HG03442 (cell line): ENCODE data around the gene TRAPPC4.
"Not testable (repeated sequence)": the region's sequence is repeated elsewhere in the genome, so short reads cannot be mapped to it uniquely, and the experiment has no call there.

ENCODE experiments used
- ATAC-seq: cut with Tn5 transposase; IDR thresholded peaks from one replicate; pipeline ENCODE4 v1.9.1; 2021; ENCODE audit warnings: mild to moderate bottlenecking, moderate library complexity; ENCODE audit not compliant: unreplicated experiment

Gene TRAPPC4

DNA sequence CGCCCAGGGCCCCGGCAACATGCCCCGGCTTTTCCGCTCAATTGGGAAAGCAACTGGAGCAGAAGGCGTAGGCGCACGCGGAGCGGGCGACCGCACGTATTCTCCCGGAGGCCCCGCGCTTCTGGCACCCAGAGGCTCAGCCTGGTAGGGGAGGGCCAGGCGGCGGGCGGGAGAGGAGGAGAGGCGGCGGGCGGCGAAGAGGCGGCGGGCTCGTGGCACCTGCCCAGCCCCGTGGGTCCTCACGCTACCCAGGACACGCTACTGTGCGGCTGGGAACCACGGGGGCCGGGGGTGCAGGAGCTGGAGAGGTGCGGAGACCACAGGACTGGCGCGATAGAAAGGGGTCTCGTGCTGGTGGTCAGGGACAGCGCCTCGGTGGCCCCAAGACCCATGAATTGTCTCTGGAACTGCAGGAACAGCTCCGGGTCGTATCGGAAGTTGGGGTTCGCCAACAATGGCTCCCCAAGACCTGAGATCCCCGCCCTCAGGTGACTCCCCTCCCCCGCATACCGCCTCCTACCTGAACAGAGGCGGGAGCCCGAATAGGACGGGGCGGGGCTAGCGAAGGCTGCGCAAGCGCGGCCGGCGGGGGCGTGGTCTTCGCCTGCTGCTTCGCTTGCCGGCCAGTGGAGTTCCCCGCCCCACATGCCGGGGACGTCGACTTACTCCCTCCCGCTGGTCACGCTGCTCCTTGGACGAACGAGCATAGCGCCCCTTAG lies 11.9 kb downstream of the TRAPPC4 start, which contains the start of gene SLC37A4:
SLC37A4 (minus strand) TSS at position 549 of the 719 bp plus-strand sequence.
- ATAC-seq: peak; percentile 90

DNA sequence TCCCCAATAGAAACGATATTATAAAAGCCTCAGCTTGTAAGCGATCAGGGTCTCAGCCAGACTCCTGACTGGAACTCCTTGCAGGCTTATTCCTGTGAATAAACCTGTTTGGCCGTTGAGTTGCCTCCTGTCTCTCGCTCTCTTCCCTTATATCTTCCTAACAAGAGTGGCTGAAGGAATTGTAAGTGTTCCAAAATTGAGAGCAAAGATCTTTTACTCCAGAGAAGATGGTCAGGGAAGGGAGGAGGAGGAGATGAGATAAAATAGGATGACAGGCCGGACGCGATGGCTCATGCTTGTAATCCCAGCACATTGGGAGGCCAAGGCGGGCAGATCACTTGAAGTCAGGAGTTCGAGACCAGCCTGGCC lies 13.3 kb downstream of the TRAPPC4 start:
- ATAC-seq: no peak

DNA sequence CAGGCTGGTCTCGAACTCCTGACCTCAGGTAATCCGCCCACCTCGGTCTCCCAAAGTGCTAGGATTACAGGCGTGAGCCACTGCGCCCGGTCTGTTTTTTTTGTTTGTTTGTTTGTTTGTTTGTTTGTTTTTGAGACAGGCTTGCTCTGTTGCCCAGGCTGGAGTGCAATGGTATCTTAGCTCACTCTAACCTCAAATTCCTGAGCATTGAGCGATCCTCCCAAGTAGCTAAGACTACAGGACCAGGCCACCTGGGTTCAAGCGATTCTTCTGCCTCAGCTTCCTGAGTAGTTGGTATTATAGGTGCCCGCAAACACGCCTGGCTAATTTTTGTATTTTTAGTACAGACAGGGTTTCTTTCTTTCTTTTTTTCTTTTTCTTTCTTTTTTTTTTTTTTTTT lies 14.9 kb downstream of the TRAPPC4 start:
- not testable (repeated sequence) for ATAC-seq

DNA sequence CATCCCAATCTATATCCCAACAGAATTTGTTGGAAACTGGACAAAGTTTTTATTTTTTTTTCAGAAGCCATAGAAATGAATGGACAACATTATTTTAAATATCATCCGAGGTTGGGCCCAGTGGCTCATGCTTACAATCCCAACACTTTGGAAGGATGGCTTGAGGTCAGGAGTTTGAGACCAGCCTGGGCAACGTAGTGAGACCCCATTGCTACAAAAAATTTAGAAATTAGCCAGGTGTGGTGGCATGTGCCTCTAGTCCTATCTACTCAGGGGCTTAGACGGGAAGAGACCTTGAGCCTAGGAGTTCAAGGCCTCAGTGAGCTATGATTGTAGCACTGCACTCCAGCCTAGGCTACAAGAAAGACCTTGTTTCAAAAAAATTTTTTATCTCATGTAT lies 16.2 kb downstream of the TRAPPC4 start:
- no peak for ATAC-seq

DNA sequence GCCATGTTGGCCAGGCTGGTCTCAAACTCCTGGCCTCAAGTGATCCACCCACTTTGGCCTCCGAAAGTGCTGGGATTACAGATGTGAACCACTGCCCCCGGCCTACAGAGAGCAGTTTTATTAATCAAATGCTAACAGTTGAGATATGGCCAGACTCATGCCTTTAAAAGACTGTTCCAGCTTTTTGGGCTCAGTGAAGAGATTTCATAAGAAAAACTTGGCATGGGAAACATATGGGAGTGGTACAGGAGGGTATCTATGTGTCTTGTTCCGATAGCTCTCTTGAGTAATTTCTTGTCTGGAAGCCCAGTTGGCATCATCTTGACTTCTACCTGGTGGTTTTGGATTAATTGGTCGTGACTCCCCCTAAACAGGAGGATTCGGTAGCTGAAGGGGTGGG lies 20.3 kb downstream of the TRAPPC4 start:
- ATAC-seq: no peak

DNA sequence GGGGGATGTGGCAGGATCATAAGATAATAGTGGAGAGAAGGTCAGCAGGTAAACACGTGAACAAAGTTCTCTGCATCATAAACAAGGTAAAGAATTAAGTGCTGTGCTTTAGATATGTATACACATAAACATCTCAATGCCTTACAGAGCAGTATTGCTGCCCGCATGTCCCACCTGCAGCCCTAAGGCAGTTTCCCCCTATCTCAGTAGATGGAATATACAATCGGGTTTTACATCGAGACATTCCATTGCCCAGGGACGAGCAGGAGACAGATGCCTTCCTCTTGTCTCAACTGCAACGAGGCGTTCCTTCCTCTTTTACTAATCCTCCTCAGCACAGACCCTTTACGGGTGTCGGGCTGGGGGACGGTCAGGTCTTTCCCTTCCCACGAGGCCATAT lies 20.9 kb downstream of the TRAPPC4 start:
- ATAC-seq: not testable (repeated sequence)

DNA sequence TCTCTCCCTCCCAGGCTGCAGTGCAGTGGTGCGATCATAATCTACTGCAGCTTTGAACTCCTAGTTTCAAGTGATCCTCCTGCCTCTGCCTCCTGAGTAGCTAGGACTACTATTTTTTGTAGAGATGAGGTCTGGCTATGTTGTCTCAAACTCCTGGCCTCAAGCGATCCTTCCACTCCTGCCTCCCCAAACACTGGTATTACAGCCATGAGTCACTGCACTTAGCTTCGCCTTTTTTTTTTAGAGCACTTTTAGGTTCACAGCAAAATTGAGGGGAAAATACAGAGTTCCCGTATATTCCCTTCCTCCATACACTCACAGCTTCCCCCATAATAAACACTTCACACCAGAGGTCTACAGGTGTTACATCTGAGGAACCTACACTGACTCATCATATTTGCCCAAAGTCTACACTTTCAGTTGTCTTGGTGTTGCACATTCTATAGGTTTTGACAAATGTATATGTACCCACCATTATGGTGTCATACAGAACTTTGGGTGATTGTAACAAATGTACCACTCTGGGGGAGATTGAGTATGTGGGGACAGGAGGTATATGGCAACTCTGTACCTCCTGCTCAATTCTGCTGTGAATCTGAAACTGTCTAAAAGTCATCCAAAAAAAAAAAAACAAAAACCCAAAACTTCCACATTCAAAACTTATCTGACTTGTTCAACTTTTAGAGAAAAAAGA lies 23.4 kb downstream of the TRAPPC4 start:
- no peak for ATAC-seq

DNA sequence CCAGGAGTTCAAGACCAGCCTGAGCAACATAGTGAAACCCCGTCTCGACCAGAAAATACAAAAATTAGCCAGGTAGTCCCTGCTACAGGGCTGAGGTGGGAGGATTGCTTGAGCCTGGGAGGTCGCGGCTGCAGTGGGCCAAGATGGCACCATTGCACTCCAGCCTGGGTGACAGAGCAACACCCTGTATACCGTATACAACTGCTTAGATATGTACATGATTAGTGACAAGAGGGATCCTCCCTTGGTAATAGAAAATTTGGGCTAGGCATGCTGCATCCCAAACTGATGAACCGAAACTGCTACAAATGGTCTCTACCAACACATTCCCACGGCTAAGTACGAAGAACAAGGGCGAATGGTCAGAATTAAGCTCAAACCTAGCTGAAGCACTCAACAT lies 24.4 kb downstream of the TRAPPC4 start:
- no peak for ATAC-seq

DNA sequence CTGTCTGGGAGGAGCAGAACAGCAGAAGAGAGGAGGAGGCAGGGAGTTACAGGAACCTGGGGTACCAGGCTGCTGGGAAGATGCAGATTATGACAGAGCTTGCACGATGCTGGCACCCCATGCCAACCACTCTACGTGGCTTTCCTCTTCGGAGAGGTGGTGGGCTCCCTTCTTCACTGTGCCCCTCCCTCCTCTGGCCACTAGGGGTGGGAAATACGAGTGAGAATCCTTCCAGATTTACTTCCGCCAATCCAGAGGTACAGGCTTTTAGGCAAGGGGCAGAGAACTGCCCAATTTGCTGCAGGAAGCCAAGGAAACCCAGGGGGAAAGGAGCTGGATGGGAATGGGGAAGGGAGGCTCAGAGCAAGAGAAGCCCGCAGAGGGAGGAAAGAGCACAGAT lies 26.1 kb downstream of the TRAPPC4 start:
- ATAC-seq: no peak

DNA sequence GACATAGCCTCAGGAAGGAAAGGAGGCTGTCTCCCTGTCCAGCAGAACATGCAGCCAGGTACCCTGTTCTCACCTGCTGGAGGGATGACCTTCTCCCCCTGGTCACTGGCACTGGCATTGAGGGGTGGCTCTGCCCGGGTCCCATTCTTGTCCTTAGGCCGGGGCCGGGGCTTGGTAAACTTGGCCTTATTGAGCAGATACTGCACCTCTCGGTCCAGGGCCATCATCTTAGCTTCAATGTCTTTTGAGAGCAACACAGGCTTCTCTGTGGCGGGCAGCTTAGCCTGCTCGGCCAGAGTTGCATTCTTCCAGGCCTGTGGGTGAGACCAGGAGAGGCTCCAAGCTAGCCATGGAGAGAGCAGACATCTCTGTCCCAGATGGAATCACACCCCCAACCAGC lies 27.9 kb downstream of the TRAPPC4 start:
- no peak for ATAC-seq

DNA sequence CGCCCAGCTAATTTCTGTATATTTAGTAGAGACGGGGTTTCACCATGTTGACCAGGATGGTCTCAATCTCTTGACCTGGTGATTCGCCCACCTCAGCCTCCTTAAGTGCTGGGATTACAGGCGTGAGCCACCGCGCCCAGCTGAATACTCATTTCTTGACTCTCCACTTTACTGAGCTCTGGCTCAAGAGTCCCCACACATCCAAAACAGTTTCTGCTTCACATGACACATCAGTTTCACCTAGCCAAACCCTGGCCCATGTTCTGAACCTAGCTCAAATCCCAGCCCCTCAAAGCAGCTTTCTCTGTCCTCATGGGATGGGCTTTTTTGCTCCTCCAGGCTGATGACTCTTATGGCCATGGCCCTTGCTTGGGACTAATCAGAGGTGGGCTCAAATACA lies 28.6 kb downstream of the TRAPPC4 start:
- no peak for ATAC-seq

DNA sequence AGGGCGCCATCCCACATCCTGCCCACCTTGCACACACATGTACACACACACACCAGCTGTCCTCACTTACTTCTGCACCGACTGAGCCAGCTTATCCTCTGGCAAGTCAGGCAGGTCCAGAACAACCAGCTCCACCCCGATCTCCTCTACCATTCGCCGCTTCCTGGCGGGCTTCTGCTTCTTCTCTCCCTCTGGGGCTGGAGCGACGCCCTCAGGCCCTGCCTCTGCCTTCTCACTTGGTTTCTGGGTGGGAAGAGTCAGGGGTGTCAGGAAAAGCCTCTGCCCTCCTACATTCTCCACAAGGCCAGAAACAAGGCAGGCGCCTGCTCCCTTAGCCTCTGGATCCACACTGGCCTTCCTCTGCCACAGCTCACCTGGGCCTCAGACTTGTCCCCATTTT lies 30.1 kb downstream of the TRAPPC4 start:
- no peak for ATAC-seq

DNA sequence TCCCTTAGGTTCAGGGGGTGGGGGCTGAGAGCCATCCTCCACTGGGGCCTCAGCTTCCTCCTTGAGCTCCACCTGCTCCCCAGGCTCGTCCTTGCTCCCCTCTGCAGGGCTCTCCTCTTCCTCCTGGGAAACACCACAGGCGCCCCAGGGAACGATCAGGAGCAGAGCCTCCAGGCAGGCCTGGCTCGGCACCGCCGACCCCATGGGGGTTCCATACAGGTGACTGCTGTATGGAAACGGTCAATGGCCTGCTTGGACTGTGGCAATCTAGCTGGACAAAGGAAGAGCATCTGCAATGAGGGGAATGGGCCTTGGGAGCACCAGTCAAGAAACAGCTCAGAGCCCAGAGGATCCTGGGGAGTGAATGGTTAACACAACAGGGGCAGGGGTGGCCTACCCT lies 30.5 kb downstream of the TRAPPC4 start:
- ATAC-seq: no peak

DNA sequence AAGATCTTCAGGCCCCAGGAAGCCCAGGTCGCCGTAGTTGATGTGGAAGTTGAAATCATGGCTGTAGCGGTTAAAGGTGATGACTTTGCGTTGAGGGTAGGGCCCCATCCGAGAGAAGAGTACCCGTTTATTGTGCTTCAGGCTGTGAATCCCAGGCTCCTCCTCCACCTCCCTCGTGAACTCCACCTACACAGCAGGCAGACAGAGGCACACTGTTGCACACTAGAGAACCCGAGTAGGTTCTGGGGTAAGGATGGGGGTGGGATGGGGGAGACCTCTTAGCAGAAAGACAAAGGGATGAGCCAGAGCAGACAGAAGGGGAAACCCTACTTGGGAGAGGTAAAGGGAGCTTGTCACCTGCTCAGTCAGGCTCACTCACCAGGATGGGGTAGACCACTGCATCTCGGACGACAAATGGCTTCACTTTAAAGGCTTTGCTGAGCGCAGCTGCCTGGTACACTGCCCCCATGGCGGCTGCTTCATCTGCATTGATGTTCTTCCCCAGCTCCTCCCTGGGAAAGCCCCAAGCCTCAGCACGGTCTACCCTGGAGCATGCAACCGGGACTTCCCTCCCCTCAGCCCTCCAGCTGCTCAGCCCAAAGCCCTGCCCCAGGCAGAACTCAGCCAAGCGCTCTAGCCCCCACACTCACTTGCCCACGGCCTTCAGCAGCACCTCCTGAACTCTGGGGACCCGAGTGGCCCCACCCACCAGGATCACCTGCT lies 33.0 kb downstream of the TRAPPC4 start:
- no peak for ATAC-seq

DNA sequence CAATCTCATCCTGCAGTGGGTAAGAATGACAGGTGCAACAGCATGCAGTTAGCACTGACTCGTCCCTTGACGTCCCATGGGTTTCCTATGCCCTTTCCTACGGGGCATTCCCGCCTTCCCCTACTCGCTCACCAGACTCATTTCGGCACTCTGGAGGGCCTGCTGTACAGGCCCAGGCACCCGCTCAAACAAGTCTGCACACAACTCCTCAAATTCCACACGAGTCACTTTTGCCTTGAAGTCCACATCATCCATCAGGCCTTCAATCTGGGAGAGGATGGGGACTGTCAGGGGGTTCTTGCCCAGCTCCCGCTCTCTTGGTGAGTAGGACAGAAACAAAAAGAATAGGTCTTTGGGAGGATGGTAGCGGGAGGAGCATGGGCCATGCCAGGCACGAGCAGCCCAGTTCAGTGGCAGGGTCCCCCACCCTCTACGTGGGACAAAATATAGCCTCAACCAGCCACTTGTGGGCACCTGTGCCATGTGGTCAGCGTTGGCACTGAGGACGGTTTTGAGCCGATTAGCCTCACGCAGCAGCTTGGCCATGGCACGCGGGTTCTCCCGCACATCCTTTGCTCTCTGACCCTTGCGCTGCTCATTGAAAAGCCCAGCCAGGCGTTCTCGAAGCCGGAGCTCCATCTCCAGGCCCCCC lies 33.7 kb downstream of the TRAPPC4 start:
- no peak for ATAC-seq

DNA sequence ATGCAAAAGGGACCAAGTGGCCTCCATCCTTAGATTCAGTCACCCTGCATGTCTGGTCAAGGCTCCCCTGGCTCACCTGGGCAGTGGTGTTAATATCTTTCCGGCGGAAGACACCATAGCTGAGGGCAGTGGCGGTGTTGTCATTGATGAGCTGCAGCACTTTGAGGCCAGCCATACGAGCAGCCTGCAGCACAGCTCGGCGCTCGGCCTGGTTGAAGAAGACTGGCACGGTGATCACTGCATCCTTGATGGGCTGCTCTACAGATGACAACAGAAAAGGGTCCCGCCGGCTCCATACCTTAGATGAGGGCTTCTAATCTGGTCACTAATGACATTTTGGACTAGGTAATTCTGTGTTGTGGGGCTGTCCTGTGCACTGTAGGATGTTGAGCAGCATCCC lies 35.9 kb downstream of the TRAPPC4 start:
- no peak for ATAC-seq

DNA sequence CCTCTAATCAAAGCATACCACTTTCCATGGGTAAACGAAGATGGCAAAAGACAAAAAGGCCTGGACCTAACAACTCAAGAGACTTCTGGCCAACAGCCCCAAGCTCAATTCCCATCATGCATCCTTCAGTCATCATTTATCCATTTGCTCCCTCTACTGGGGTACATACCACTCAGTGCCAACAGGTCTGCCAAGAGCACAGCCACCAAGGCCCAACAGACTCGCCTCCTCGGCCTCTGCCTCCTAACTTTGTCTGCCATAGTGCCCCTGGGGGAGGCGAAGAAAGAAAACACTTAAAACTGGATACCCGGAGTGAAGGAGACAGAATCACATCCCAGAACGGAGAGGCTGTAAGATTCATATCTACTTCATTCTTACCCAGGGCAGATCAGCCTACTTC lies 37.3 kb downstream of the TRAPPC4 start:
- no peak for ATAC-seq

DNA sequence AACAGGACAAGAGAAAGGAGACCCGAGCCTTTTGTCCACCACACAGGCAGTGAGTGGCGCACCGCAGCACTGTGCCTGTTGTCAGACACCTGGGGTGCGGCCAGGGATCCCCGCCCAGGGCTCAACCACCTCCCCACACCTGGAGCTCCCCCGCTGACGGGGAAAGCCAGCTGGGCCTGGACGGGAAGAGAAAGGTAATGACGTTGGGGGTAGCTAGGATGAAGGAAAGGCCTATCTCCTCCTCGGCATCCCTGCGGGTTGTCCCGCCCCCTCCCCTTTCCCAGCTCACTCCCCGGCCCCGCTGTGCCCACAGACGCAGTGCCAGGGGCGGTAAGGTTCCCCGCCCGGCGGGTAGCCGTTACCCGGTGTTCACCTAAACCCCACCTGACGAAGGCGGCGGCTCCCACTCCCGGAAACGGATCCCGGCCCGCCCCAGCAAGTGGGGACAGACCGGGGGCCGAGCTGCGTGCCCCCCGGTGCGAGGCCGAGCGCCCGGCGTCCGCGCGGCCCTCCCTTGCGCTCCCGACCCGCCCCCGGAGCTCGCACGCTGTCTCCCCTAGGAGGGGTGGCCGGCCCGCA lies 37.9 kb downstream of the TRAPPC4 start:
- peak; percentile 3 for ATAC-seq

DNA sequence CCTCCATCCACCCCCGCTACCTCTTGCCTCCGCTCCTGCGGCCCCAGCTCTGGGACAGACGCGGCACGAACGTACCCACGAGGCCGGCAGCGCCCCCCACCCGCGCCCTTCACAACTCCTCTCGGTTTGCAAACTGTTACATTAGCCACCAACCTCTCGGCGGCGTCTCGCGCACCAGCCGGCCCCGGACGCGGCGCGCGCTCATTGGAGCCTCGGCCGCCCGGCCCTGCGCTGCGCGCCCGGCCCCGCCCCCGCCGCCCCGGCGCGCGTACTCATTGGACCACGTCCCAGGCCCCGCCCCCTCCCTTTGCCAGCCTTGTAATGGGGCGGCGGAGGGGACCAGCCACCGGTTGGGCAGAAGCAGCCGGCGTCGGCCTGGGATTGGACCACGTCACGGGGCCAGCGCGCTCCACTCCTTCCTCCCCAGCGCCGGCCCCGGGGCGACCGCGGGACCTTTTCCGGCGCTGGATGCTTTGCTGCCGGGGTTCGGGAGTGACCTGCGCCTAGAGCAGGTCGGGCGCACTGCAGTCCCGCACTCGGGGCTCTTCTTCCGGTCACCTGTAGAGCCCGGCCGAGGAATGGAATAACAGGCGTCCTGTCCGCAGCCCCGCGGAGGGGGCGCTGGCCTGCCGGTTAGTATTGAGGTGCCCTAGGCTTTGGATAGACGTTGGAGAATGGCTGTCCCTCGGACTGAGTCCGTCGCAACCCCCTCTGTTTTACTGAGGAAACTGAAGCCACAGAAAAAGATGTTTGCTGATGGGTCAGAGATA lies 38.6 kb downstream of the TRAPPC4 start, which contains the start of gene HYOU1:
HYOU1 (minus strand) TSS at position 206 of the 770 bp plus-strand sequence. CDS start 1,045 bp downstream, outside the sequence.
- ATAC-seq: peak; percentile 88

DNA sequence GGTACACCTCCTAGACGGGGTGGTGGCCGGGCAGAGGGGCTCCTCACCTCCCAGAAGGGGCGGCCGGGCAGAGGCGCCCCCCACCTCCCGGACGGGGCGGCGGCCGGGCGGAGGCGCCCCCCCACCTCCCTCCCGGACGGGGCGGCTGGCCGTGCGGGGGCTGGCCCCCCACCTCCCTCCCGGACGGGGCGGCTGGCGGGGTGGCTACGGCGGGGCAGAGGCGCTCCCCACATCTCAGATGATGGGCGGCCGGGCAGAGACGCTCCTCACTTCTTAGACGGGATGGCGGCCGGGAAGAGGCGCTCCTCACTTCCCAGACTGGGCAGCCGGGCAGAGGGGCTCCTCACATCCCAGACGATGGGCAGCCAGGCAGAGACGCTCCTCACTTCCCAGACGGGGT lies 40.6 kb downstream of the TRAPPC4 start:
- not testable (repeated sequence) for ATAC-seq
